Lung (tissue), 12 donors: ENCODE data around the gene SKIL. TPM values are rescaled to one million over a fixed set of nuclear protein-coding genes. Genes with fewer than 3 reads are reported as not detected.
A peak's percentile ranks its signal among the peaks of the same experiment; 100 is the strongest.

Experiments used
- ATAC-seq: fragments of 200-7000 bp; cut with Tn5 transposase; one replicate; pipeline ENCODE4 v1.9.1; 2020; ENCODE audit warnings: moderate number of reproducible peaks; ENCODE audit not compliant: insufficient read depth, low FRiP score
- DNase-seq, 3 donors: peaks; one replicate each; pipeline ENCODE4 v3.0.0-alpha.2; 2013 to 2017
- H3K27ac ChIP-seq, 2 donors: one replicate each; pipeline ENCODE4 v1.5.1; 2013; ENCODE audit warnings: mild to moderate bottlenecking in 2 of 2, moderate library complexity in 2 of 2, control low read depth in 1 of 2, inconsistent platforms in 1 of 2, low read depth in 1 of 2, low read length in 1 of 2
- H3K27me3 ChIP-seq, 3 donors: one replicate each; pipeline ENCODE4 v1.5.1; 2013; ENCODE audit warnings: low read length in 2 of 3; ENCODE audit not compliant: control insufficient read depth in 3 of 3, insufficient read depth in 3 of 3
- H3K36me3 ChIP-seq, 4 donors: one replicate each; pipeline ENCODE4 v1.5.1; 2013; ENCODE audit warnings: low read length in 4 of 4, mild to moderate bottlenecking in 1 of 4, moderate library complexity in 1 of 4; ENCODE audit not compliant: control insufficient read depth in 4 of 4, insufficient read depth in 4 of 4
- H3K4me1 ChIP-seq, 5 donors: one replicate each; pipeline ENCODE4 v1.5.1; 2013; ENCODE audit warnings: low read length in 5 of 5, mild to moderate bottlenecking in 2 of 5, moderate library complexity in 1 of 5; ENCODE audit not compliant: control insufficient read depth in 5 of 5, insufficient read depth in 5 of 5
- H3K4me3 ChIP-seq: one replicate; pipeline ENCODE4 v1.5.1; 2013; ENCODE audit warnings: mild to moderate bottlenecking, control low read depth, moderate library complexity
- H3K9ac ChIP-seq, 2 donors: one replicate each; pipeline ENCODE4 v1.5.1; 2013; ENCODE audit warnings: low read length in 2 of 2, control low read depth in 1 of 2; ENCODE audit not compliant: insufficient read depth in 1 of 2
- H3K9me3 ChIP-seq, 4 donors: one replicate each; pipeline ENCODE4 v1.5.1; 2013; ENCODE audit warnings: low read length in 3 of 4, mild to moderate bottlenecking in 1 of 4, moderate library complexity in 1 of 4; ENCODE audit not compliant: control insufficient read depth in 4 of 4, insufficient read depth in 3 of 4
- WGBS, 2 donors: extraction: QIAGEN DNeasy Blood & Tissue Kit; methylation state at CpG; one replicate each; pipeline ENCODE4 v1.1.7; 2013; 5-methylcytosine and 5-hydroxymethylcytosine counted together
- polyA plus RNA-seq, 2 donors: library from polyadenylated mRNA; stranded (reverse); fragments of 200-250 nt; gene quantifications; one replicate each; pipeline ENCODE4 v1.2.1, GENCODE V29; 2013
- total RNA-seq, 2 donors: library from RNA; depleted of rRNA in 1 of 2; stranded (reverse); fragments of >200 nt in 1 of 2; gene quantifications; one replicate each; pipeline ENCODE4 v1.2.1, GENCODE V29; 2014 to 2021
- TF ChIP-seq, protein P1 (sequence below): IDR thresholded peaks from 2 replicates; pipeline ENCODE4 v1.5.1; 2012; ENCODE audit warnings: mild to moderate bottlenecking; ENCODE audit errors: control extremely low read depth, extremely low read depth
- donor health status: control.
- donor health status: control.
- donor health status: Bipolar disorder and iron deficiency.
- donor health status: healthy.
- donor health status: DM: yes; HTN: yes; CAD: no.

Gene SKIL
- total and polyA plus RNA-seq, 4 donors, result 16.5 to 110 (median 38.5) TPM

DNA sequence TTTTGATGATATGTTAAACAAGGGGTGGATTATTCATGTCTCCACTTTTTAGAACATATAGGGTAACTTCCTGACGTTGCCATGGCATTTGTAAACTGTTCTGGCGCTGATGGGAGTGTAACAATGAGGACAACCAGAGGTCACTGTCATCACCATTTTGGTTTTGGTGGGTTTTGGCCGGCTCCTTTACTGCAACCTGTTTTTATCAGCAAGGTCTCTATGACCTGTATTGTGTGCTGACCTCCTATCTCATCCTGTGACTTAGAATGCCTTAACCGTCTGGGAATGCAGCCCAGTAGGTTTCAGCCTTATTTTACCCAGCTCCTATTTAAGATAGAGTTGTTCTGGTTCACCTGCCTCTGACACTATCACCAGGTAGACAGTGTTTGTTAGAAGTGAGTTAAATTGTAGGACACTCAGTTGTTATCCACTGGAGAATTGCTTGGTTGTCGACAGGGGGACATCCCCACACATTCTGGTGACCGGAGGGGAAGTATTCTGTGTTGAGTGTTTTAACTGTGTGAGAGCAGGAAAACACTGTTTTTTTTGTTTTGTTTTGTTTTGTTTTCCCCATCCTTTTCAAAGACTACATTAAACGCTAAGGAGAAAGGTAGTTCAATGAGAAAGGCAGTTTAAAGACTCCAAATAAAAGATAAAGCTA is 36.9 kb upstream of the SKIL start:
- DNase-seq (peak in 1 of 3 donors; percentile 51), ATAC-seq (no peak)
- Histone ChIP-seq H3K27ac (no peak overlapping the region), H3K4me3 (no peak overlapping the region), H3K36me3 (no peaks in the 10 kb centered on the region), H3K9ac (no peak overlapping the region), H3K4me1 (peaks cover 0 to 12% (median 2%) of the 10 kb centered on the region in 5 donors), H3K9me3 (no peaks in the 10 kb centered on the region), H3K27me3 (no peaks in the 10 kb centered on the region)
- TF ChIP-seq, protein P1, sequence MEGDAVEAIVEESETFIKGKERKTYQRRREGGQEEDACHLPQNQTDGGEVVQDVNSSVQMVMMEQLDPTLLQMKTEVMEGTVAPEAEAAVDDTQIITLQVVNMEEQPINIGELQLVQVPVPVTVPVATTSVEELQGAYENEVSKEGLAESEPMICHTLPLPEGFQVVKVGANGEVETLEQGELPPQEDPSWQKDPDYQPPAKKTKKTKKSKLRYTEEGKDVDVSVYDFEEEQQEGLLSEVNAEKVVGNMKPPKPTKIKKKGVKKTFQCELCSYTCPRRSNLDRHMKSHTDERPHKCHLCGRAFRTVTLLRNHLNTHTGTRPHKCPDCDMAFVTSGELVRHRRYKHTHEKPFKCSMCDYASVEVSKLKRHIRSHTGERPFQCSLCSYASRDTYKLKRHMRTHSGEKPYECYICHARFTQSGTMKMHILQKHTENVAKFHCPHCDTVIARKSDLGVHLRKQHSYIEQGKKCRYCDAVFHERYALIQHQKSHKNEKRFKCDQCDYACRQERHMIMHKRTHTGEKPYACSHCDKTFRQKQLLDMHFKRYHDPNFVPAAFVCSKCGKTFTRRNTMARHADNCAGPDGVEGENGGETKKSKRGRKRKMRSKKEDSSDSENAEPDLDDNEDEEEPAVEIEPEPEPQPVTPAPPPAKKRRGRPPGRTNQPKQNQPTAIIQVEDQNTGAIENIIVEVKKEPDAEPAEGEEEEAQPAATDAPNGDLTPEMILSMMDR, result no peak
- WGBS, 2 donors, result 64 to 73% methylated on average over 7 of the region's 7 CpGs

DNA sequence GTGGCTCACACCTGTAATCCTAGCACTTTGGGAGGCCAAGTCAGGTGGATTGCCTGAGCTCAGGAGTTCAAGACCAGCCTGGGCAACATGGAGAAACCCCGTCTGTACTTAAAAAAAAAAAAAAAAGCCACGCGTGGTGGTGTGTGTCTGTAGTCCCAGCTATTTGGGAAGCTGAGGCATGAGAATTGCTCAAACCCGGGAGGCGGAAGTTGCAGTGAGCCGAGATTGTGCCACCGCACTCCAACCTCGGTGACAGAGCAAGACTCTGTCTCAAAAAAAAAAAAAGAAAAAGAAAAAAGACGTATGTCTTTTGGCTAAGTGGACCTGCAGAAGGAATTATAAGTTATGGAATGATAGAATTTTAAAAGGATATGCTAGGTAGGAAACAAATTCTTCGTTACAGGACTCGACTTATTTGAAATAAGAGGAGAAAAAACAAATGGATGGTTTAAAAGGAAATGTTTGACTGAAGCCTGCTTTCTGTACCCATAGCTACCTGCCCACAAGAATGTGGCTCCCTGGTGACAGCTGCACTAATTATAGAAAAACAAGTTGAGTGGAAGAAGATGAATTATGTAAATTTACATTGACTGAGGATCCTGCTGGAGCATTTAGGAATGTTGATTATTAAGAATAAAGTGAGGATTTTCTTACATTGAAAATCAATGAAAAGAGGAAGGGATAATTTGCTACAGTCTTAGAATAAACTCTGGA is 36.0 kb upstream of the SKIL start:
- TF ChIP-seq, protein P1, result no peak
- Histone ChIP-seq H3K9me3 (no peaks in the 10 kb centered on the region), H3K4me3 (no peak overlapping the region), H3K9ac (no peak overlapping the region), H3K27ac (no peak overlapping the region), H3K36me3 (no peaks in the 10 kb centered on the region), H3K4me1 (peaks cover 0 to 12% (median 2%) of the 10 kb centered on the region in 5 donors), H3K27me3 (no peaks in the 10 kb centered on the region)
- no peak for DNase-seq
- 43 to 78% methylated on average over 11 of the region's 11 CpGs for WGBS, 2 donors
- no peak for ATAC-seq

DNA sequence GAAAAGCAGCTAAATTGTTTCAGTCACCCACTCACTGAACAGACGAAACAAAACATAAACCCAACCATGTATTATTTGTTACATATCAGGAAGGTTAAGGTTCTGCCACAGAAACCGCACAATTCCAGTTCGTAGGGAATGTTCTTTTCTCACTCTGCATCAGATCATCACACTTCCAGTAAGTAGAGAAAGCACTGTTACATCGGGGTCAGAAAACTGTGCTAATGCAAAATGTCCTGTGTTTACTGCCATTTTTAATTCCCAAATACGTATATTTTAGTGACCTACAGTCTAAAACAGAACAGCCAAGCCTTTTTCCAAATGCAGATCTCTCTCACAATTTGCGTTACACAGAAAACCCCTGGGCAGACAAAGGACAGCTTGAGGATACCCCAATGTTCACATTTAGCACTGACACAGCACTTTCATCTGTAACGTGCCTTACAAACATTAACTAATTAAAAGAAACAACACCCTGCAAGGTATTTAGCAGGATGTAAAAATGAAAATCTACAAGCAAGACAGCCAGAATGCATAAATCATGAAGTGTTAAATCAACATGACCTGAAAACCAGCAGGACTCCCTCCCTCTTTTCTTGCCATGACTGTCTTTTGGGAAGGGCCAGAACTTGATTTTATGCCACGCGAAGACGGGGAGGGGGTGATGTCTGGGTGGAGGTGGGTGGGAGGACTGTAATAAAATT is 34.8 kb upstream of the SKIL start:
- TF ChIP-seq, protein P1, result no peak

More for the DNA sequence above, 34.8 kb upstream of the SKIL start:
- DNase-seq (peak in 2 of 3 donors; percentile 45 to 46), ATAC-seq (no peak)
- H3K4me3 ChIP-seq, result no peak overlapping the region
- no peak overlapping the region for H3K9ac ChIP-seq
- peaks cover 0 to 12% (median 0%) of the 10 kb centered on the region in 5 donors for H3K4me1 ChIP-seq
- H3K27me3 ChIP-seq, result no peaks in the 10 kb centered on the region
- WGBS, 2 donors, result 82 to 89% methylated on average over 10 of the region's 10 CpGs
- no peaks in the 10 kb centered on the region for H3K36me3 ChIP-seq
- H3K9me3 ChIP-seq, result peaks cover 0 to 4% (median 0%) of the 10 kb centered on the region in 4 donors
- H3K27ac ChIP-seq, result no peak overlapping the region
